ENCODE results near the gene GHRH.

DNA sequence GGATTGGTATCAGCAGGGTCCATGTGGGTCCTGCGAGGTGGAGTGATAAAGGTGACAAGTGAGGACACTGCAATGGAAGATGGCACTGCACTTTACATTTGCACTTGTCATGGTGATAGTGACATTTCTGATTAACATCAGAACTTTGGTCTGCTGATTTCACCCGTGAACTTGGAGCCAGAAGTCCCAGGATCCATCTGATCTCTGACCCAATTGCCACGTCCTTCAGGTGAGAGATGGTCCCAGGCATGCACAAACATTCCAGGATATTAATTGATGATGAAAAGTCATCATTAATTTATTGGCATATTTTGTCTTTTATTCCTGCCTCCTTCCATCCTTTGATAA lies 9.8 kb upstream of the GHRH start:
- TF ChIP-seq, protein P1, sequence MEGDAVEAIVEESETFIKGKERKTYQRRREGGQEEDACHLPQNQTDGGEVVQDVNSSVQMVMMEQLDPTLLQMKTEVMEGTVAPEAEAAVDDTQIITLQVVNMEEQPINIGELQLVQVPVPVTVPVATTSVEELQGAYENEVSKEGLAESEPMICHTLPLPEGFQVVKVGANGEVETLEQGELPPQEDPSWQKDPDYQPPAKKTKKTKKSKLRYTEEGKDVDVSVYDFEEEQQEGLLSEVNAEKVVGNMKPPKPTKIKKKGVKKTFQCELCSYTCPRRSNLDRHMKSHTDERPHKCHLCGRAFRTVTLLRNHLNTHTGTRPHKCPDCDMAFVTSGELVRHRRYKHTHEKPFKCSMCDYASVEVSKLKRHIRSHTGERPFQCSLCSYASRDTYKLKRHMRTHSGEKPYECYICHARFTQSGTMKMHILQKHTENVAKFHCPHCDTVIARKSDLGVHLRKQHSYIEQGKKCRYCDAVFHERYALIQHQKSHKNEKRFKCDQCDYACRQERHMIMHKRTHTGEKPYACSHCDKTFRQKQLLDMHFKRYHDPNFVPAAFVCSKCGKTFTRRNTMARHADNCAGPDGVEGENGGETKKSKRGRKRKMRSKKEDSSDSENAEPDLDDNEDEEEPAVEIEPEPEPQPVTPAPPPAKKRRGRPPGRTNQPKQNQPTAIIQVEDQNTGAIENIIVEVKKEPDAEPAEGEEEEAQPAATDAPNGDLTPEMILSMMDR (conservative IDR thresholded peaks at IDR 0.05; ENCODE audit: low read depth, low read length) = no peak
- TF ChIP-seq POLR2A (IDR thresholded peaks at IDR 0.05; ENCODE audit: low read depth, low read length) (no peak), MAFK (IDR thresholded peaks at IDR 0.05; ENCODE audit: low read depth, low read length) (no peak), MXI1 (IDR thresholded peaks at IDR 0.05; ENCODE audit: borderline replicate concordance, low read depth, low read length) (no peak), RFX5 (IDR thresholded peaks at IDR 0.05; ENCODE audit: low read depth, low read length) (no peak), CEBPB (IDR thresholded peaks at IDR 0.05; ENCODE audit: low read depth, low read length) (no peak)

Data from IMR-90 (cell line).